ENCODE data around the gene PPFIBP2.

PPFIBP2 gene

DNA sequence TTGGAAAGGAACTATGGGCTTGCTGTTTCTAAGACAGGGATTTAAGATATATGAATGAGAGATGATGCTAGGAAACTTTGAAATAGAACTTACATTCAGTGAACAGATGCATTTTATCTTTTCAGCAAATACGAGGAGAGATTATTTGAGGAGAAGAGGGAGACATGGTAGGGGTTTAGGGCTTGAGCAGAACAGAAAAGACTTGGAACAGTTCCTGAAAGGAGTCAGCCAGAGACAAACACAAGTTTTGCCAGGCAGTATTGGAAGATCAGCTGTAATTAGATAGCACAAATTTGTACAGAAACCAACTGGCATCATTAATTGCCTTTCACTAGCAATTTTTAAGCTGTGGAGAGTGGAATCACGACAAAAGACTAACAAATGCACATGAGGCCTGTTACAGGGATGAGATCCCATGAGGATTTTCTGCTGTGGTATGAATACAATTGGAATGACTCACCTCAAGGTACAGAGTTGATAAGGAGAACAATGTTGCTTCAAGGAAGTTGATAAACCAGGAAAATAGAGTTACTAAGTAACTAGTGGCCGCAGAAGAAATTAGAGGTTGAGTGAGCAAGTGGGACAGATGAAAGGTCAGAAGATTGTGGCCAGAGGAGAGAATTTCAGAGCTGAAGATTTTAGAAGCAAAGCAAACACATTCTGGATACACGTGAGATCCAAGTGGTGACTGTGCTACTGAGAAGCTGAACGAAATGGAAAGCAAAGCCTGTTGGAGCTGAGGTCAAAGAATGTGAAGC lies 91.6 kb downstream of the PPFIBP2 start:
- no peak for DNase-seq

DNA sequence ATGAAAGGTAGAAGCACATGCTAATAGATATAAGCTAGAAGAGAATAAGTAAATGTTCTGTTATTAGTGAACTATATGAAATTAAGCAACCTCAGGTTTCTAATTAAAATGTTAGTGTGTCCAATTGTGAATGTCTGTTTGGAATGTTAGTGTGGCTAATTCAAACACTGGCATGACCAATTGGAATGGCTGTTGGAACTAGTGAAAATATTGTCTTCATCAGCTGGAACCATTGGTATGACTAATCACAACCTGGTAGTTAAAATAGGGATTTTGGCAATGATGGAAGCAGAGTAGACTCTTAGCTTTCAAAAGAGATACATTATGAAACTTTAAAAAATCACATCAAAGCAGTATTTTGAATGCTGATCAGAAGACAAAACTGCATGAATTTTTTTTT lies 92.7 kb downstream of the PPFIBP2 start:
- no peak for DNase-seq

DNA sequence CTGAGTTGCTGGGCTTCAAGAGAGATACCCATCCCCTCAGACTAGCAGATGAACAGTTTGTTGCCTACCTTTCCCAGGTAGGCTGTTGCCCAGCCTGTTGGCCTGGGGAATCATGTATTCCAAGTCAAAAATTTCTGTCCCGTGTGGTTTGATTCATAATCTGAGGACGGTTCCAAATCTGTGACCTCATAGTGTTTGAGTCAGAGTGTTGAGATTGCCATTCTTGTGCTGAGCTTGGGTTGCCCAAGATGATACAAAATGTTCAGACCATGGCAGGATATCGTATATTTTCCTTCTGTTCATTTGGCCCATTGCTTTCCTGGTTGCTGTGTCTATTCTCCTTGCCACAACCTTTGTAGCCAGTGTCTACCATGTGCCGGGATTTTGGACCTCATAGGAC lies 95.2 kb downstream of the PPFIBP2 start:
- no peak for DNase-seq

DNA sequence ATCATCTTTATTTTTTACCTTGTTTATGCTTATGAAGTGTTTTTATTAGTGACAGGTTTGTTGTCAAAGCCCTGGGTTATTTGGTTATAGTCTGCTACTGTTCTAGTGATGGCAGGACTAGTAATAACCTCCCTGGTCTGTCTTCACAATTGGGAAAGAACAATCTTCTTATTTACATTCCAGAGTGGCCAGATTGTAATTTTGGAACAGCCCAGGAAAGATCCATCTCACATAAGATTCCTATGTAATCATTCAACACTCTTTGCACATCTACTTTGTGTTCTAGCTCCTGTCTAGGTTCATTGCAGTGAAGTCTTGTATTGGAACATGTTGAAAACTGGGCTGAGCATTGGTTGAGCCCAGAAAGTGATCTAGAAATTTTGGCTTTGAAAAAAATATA lies 95.7 kb downstream of the PPFIBP2 start:
- DNase-seq: no peak

DNA sequence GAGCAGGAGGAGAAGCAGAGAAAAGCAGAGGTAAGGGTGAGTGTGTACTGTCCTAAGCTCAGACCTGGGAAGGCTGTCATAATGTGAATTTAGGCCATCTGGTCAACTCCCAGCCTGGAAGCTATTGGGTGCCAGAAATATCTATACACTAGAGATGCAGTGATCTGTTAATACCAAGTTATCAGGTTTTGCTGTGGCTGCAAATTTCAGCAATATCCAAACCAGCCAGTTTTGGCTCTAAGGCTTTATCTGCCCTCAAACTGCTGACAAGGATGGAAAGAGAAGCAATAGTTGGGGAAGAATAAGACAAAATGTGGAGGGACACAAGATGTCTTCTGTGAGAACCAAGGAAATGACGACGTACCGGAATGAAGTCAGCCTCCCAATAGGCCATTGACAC lies 96.6 kb downstream of the PPFIBP2 start:
- no peak for DNase-seq

DNA sequence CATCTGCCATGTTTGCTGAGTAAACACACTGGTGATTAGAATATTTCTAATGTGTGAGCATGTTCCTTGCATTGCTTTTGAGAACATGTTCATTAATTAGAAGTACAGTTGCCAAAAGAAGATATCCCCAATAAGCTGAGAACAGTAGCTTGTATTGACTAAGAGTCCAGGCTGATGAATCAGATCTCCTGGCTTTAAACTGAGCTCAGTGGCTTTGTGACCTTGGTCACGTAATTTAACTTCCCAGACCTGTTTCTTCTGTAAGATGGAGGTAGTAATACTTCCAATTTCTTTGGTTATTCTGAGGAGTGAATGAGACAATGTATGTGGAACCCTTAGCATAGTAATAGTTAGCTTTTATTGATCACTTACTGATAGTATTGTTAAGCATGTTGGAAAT lies 97.6 kb downstream of the PPFIBP2 start:
- no peak for DNase-seq

DNA sequence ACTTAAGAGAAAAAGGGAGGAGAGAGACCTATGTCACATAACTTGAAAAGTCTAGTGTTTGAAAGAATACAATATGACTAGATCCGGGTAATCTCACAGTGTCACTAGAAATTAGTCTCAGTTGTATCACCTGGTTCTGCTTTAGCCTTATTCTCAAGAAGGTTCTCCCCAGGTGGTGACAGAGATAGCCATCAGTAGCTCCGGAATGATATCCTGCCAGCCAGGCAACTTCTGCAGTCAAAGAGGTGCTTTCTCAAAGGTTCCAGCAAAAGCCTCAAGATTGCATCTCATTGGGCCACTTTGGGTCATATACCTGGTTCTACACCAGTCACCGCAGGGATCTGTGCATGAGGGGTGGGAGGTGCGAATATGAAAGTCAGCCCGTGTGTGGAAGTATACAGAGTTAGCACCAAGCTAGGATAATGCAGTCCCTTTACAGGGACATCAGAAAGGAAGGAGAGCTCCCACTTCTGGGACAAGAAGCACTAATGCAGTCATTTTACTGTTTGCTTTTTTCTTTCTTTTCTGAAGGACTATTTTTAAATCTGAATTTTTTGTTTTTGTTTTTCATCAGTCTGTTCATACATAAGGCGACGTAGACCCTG lies 98.4 kb downstream of the PPFIBP2 start:
- no peak for DNase-seq

DNA sequence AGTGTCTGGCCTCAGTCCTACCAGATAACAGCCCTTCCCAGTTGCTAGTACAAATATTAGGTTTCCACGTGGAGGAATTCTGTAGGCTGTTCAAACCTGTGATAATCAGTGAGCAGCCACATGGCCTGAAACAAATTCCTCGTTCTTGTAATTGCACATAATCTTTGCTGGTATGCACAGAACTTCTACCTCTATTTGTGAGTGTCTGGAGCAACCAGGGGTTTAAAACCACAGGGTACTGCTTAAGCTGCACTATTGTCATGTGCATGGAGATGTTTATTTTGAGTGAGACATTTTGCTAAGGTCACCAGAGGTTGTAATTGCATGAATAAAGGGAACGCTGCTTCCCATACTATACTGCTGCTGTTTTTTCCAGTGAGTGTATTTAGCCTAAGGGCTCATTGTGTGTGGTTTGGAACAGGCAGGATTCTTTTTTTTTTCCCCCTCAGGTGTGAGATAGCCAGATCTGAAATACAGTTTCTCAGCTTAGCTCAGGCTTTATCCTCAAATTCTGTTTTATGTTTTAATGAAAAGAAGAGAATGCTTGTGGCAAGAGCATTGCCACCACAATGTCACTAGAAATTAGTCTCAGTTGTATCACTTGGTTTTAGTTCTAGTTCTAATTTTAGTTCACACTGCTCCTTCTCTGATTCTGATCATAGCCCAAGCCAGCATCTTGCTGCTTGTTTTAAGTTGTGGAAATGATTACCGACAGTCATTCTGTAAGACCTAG lies 99.0 kb downstream of the PPFIBP2 start:
- no peak for DNase-seq

DNA sequence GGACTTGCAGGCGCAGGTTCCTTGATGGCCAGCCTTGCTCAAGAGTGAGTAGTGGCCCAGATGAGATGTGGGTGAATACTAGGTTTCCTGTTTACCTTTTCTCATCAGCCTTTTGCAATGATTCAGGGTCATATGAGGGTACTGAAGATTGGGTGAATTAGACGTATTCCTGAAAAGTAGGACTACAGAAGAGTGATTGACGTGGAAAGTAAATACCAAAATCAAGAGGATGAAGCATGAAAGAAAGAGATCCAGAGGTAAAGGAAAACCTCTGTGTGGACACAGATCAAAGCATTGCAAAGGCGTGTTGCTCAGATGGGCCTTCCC lies 99.6 kb downstream of the PPFIBP2 start:
- no peak for DNase-seq

DNA sequence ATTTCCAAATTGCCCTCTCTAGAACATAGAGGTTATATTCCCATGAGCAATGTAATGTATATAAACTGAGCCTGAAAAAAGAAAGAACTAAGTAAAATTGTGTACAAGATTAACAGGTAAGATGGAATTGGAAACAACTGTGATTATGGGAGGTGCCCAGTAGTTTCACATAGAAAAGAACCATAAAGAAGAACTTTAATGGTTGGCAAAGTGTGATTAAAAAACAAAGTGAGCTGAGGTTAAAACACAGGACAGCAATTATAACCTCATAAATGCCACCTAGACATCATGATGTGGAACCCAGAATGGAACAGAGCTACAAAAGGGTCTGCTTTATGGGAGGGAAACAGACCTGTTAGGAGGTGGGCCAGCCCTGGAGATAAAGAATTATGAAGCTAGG lies 100.9 kb downstream of the PPFIBP2 start:
- DNase-seq: no peak

DNA sequence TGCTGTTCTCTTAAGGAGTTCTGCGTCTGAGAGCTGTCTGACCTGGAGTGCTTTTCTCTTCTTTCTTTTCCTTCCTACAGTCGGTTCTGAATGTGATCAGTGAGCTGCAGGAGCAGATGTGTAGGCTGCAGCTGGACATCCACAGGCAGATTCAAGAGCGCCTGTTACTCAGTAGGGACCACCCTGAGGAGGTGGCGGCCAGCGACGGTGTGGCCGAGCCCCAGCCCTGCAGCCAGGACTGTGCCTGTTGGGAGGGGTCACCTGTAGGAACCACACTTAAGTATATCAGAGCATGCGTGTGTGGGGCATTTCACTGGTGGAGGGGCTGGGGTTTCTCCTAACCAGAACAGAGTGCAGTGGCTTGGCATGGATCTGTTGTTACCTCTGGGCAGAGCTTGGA lies 103.2 kb downstream of the PPFIBP2 start:
- DNase-seq: no peak

DNA sequence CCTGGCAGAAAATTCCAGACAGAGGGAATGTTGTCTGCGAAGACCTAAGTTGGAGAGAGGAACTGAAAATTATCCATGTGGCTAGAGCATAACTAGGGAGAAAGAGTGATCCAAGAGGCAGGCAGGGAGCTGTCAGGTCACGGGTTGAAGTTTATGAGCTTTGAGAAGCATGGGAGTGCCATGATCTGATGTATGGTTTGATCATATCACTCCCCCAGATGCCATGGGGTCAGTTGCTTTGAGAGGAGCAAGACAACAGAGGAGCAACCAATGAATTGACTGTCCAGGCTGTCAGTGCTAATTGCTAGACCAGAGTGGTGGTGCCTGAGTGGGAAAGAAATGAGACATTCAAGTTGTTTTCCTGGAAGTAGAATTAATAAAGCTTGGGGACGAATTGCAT lies 105.5 kb downstream of the PPFIBP2 start:
- DNase-seq: no peak

DNA sequence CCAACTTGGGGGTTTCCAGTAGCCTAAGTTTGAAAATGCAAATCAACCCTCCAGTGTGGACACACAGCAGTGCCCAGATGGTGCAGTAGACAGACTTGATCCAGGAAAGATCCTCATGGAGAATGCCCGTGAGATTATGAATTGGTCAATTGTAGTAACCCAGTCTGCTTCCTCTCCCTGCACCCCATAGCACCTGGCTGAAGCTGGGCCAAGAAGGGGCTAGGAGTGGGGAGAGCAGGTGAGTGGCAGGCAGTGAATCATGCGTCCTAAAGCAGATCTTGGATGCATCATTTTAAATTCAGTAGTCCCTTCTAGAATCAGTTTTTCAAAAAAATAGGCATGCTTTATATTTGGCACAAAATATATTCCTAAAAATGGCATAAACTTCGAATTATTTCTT lies 107.3 kb downstream of the PPFIBP2 start:
- no peak for DNase-seq

DNA sequence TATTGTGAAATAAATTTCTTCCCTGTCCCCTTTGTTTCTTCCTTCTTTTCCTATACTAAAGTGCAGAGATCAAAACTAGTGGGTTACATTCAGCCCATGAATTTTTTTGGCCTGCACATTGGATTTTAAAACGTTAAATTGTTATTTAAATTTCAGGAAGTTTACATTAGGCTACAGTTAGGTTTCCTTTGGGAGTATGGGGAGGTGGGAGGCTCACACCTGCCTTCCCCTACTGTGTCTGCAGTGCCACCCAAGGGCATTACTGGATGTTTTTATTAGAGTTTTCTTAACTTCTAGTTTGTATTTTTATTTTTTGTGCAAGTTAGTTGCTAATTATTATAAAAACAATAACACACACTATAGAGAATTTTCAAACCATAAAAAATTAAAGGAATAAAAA lies 107.8 kb downstream of the PPFIBP2 start:
- DNase-seq: no peak

DNA sequence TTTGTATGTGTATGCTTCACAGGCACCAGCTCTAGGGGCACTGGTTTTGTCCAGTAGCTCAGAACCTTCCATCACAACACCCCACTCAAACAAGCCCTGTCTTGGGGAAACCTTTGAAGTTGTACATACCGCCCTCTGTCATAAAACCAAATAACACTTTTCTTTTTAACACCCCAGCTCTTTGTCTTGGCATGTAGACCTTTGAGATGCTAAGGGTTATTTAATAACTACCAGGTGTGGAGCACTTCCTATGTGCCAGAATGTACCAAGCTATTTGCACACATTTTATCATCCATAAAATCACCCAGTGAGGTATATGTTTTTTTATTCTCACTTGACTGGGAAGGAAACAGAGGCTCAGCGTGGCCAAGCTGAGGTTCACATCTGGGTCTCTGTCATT lies 108.9 kb downstream of the PPFIBP2 start:
- DNase-seq: no peak

DNA sequence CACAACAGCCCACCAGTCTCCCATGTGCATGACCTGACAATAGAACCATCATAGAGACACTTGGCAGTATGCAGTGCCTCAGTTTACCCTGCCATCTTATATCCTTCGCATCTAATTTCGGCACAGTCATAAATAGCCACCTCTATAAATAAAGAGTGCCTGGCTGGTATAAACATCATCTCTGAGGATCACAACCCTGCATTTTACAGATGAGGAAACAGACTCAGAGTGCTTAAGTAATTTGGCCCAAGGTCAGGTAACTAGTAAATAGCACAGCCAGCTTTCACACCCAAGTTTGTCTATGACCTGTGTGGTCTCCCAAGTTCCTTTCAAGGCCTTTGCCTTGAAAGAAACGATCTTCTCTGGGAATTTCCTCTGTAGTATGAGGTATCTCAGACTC lies 114.9 kb downstream of the PPFIBP2 start:
- DNase-seq: no peak

DNA sequence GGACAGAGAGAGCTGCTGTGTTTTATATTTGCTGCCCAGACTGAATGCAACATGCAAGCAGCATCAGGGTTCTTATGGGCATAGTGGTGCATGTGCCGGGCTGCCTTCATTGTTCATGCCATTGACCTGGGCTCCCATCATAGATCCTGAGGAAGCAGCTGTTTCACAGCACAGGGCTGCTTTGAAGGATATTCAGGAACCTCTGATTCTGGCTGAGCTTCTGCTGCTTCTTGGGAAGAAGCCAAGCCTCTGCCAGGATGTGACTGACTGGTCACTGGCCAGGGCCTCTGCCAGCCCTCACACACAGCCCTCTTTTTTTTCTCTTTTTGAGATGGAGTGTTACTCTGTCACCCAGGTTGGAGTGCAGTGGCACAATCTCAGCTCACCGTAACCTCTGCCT lies 116.2 kb downstream of the PPFIBP2 start:
- DNase-seq: no peak

DNA sequence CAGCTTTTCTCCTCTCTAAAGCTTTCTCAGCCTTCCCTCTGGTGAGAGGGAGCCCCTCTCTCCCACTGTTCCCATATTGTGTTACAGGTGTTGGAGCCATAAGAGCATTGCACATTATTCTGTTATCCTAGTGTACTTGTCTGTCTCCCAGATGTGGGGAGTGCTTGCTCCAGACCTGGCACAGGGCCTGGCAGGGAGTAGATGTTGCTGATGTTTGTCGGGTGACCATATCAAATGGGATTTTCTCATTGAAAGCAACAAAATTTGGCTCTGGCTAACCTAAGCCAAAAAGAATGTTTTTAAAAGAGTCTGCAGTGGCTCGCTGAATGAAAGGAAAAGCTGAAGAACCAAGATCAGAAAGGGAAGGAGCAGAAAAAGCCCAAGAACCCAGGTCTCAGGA lies 118.4 kb downstream of the PPFIBP2 start:
- DNase-seq: no peak

DNA sequence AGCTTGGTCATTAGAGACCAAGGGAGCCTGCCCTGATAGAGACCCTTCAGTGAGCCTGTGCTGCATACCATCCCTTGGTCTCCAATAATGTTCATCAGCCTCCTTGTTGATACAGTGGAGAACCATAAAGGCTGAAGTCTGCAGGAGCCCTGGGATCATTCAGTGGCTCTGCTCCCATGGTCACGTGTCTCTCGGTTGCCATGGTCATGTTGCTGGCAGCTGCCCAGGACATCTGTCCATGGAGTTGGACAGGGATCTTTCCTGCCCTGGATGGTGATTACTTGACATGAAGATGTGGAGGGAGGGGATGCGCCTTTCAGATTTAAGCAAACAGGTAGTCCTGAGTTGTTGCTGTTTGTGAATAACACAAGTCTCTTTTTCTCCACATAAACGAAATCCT lies 121.3 kb downstream of the PPFIBP2 start:
- no peak for DNase-seq

DNA sequence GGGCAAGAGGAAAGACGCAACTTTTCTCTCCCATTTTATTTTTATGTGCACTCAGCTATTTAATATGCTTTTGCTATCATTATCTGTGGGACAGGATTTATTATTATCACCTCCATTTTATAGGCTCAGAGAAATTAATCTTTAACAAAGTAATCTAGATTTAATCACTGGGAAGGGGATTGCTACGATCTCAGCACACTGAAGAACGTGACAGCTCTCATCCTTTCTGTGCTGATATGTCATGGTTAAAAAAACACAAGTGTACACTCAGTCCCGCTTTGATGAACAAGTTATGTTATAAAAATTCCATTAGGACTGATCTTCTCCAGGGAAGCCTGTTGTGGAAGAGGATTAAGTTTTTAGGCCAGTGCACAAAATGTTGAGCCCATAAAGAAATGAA lies 121.9 kb downstream of the PPFIBP2 start:
- no peak for DNase-seq

DNA sequence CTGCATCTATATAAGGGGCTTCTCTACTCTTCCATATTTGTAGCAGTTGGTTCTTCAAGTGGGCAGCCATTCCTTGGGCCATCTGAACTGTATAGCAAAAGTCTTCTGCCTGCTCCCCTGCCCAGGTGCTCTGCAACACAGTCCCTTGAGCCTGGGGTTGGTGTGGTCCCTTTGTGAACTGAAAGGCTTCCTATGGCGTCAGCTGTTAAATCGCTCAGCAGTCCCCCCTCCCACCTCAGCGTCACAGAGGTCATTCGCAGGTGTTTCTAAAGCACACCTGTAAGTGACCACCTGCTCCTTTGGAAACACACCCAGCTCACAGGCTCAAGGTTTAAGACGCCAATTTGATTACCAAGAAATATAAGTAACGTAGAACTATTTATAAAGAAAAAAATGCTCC lies 122.6 kb downstream of the PPFIBP2 start:
- DNase-seq: no peak

DNA sequence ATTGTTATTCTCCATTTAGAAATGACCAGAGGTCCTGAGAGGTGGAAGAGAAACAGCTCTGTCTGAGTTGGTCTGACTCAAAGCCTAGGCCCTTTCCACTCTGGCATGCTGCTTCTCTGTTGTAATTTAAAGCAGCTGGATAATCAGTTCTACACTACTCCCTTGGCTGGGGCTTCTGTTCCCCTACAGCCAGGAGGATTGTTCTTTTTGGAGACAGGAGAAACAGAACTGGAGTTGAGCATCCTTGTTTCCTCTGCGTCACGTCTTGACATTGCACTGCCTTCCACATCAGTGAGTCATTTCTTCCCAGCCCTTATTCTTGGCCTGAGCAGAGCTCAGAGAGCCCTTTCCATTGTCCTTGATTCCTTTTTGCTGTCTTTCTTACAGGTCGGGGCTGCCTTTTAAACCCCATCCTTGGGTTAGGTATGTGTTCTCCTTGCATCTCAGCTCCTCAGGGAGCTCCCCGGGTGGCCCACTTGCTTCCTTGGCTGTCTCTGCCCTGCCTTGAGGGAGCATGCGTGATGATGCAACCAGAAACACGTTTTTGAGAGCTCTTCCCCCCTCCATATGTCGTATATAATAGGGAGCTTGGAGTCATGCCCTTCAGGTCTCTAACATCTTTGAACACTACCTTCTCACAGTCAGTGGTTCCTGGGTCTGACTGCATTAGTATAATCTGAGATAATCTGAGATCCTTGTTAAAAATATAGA lies 123.8 kb downstream of the PPFIBP2 start:
- no peak for DNase-seq

DNA sequence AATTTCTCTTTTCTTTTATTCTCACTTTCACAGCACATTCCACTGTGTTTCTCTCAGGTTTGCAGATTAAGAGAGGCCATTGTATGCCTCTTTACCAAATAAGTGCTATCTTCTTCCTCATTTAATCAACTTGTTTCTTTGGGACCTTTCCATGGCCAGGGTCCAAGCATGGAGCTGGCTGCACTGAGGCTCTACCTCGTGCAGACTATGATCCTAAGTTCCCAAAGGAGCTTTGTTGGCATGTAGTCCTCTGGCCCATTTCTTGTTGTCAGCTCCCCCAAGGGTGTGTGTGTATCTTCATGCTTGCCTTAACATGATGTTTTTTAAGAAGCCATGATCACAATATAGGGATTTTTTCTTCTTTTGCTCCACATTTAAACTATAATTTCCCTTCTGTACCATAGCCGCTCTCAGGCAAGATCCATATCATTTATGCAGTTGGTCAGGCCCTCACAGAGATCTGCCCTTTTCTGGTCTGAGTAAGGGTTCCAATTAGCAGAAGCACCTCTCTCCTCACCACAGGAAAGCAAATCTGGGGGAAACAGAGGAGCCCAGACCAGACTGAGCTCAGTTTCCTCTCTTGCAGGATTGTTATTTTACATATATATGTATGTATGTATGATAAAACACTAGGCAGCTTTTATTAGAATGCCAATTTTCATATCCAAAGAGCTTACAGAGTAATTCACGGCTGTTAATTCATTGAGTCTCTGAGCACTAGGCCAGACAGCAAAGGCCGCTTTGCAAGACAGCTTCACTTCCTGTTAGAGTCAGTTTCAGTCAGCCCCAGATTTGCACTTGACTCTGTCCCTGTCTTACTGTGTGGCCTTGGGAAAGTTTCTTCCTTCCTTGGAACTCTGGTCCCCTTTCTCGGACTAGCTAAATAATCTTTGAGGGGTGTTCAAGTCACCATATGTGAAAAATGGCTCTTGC lies 125.2 kb downstream of the PPFIBP2 start:
- no peak for DNase-seq
